PC-9 (cell line): ENCODE results near the gene FHL1. TPM values are rescaled to one million over a fixed set of nuclear protein-coding genes. Genes with fewer than 3 reads are reported as not detected.

Source experiments
- BruUV-seq: library from RNA; stranded (reverse); fragments of 400-500 nt; replicated peaks from 2 replicates; lab custom pipeline; 2021; lab: Mats Ljungman, UMichigan
- CTCF ChIA-PET: fragments of 300-600 bp; sonication (Branson Sonifier 250); formaldehyde crosslinking; loops from one replicate; lab custom pipeline; 2022; ENCODE audit warnings: antibody characterized with exemption; lab: Charles Lee
- POLR2A ChIA-PET: fragments of 300-600 bp; sonication (Branson Sonifier 250); formaldehyde crosslinking; loops from one replicate; lab custom pipeline; 2022; ENCODE audit warnings: antibody characterized with exemption; ENCODE audit not compliant: unreplicated experiment; lab: Charles Lee
- DNase-seq, 2 experiments: peaks; one replicate each; pipeline versions ENCODE4 v3.0.0 to v3.0.0-alpha.2; 2015 to 2022; ENCODE audit warnings: mixed read lengths in 1 of 2
- H2AFZ ChIP-seq: fragments of 200-600 bp; sonication (generic); 2 replicates; pipeline ENCODE4 v1.8.1; 2017; ENCODE audit warnings: antibody characterized with exemption
- H3F3A ChIP-seq: fragments of 200-600 bp; sonication (generic); 2 replicates; pipeline ENCODE4 v1.8.1; 2017; ENCODE audit warnings: antibody characterized with exemption, mild to moderate bottlenecking, low read depth; ENCODE audit not compliant: insufficient read depth
- H3K27ac ChIP-seq: fragments of 200-600 bp; sonication (generic); 2 replicates; pipeline ENCODE4 v1.6.1; 2016; ENCODE audit warnings: mixed run types
- H3K27me3 ChIP-seq: fragments of 200-600 bp; sonication (generic); 2 replicates; pipeline ENCODE4 v1.6.1; 2016; ENCODE audit warnings: low read depth, mixed run types; ENCODE audit not compliant: insufficient read depth
- H3K36me3 ChIP-seq: fragments of 200-600 bp; sonication (generic); 2 replicates; pipeline ENCODE4 v1.6.1; 2016; ENCODE audit warnings: low read depth, mixed run types
- H3K4me1 ChIP-seq: fragments of 200-600 bp; sonication (generic); replicated peaks from 2 replicates; pipeline ENCODE4 v1.6.1; 2016; ENCODE audit warnings: mixed run types; ENCODE audit not compliant: insufficient read depth
- H3K4me2 ChIP-seq: fragments of 200-600 bp; sonication (generic); 2 replicates; pipeline ENCODE4 v1.6.1; 2017; ENCODE audit warnings: mixed run types
- H3K4me3 ChIP-seq: fragments of 200-600 bp; sonication (generic); 2 replicates; pipeline ENCODE4 v1.6.1; 2016; ENCODE audit warnings: mixed run types
- H3K79me2 ChIP-seq: fragments of 200-600 bp; sonication (generic); 2 replicates; pipeline ENCODE4 v1.6.1; 2017; ENCODE audit warnings: low read depth, mixed run types
- H3K9me2 ChIP-seq: fragments of 200-600 bp; sonication (generic); 2 replicates; pipeline ENCODE4 v1.8.1; 2017; ENCODE audit warnings: mild to moderate bottlenecking; ENCODE audit not compliant: insufficient read depth
- H3K9me3 ChIP-seq: fragments of 200-600 bp; sonication (generic); 2 replicates; pipeline ENCODE4 v1.8.1; 2016; ENCODE audit warnings: low read depth; ENCODE audit not compliant: insufficient read depth
- H4K20me1 ChIP-seq: fragments of 200-600 bp; sonication (generic); 2 replicates; pipeline ENCODE4 v1.8.1; 2017; ENCODE audit not compliant: insufficient read depth
- EZH2 ChIP-seq: fragments of 200-600 bp; sonication (generic); IDR thresholded peaks from 2 replicates; pipeline ENCODE4 v1.8.0; 2017; ENCODE audit warnings: antibody characterized with exemption, low read depth
- intact Hi-C: fragments of 100-400 bp; cut with micrococcal nuclease; formaldehyde crosslinking; loops from one replicate; pipeline ENCODE4 v1.10.0; 2022; ENCODE audit not compliant: unreplicated experiment
- total RNA-seq: library from RNA; stranded (reverse); gene quantifications from 2 replicates; pipeline ENCODE4 v1.2.3, GENCODE V29; 2021
- TF ChIP-seq, protein P1 (sequence below): fragments of 200-600 bp; sonication (generic); conservative IDR thresholded peaks from 2 replicates; pipeline ENCODE4 v1.6.1; 2017; ENCODE audit warnings: mixed run types, antibody characterized with exemption, mild to moderate bottlenecking, moderate library complexity

The FHL1 gene
- total RNA-seq, 1 experiment from 2014 or later: 0.65 TPM

DNA sequence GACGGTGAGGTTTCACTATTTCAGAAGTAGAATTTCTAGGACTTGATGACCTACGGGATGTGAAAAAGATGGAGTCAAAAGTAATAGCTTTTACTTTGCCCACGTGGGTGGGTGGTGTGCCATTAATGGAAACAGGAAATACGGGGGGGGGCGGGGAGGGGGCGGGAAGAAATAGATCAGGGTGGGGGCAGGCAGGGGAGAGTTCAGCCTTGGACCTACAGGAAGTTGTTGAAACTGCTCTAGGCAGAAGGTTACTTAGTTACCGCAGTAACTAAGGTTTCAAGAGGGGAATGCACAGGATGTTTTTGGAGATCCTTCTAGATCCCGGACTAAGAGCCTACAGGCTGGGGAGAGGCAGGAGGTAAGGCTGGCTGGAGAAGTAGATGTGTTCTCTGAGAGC, 3.6 kb upstream of the FHL1 start:
- Histone ChIP-seq H3K4me1 (no peaks in the 10 kb centered on the region), H3K4me3 (no peak overlapping the region), H2AFZ (no peak overlapping the region), H3K27me3 (no peaks in the 10 kb centered on the region), H3K79me2 (no peaks in the 10 kb centered on the region), H3K9me2 (no peaks in the 10 kb centered on the region), H4K20me1 (no peaks in the 10 kb centered on the region), H3K9me3 (no peaks in the 10 kb centered on the region), H3K36me3 (no peaks in the 10 kb centered on the region), H3F3A (peaks cover 2% of the 10 kb centered on the region; the same call in 1 of the 2 replicates), H3K27ac (no peak overlapping the region), H3K4me2 (no peak overlapping the region)
- POLR2A ChIA-PET: no interaction called here
- CTCF ChIA-PET: no interaction called here
- TF ChIP-seq, protein P1, sequence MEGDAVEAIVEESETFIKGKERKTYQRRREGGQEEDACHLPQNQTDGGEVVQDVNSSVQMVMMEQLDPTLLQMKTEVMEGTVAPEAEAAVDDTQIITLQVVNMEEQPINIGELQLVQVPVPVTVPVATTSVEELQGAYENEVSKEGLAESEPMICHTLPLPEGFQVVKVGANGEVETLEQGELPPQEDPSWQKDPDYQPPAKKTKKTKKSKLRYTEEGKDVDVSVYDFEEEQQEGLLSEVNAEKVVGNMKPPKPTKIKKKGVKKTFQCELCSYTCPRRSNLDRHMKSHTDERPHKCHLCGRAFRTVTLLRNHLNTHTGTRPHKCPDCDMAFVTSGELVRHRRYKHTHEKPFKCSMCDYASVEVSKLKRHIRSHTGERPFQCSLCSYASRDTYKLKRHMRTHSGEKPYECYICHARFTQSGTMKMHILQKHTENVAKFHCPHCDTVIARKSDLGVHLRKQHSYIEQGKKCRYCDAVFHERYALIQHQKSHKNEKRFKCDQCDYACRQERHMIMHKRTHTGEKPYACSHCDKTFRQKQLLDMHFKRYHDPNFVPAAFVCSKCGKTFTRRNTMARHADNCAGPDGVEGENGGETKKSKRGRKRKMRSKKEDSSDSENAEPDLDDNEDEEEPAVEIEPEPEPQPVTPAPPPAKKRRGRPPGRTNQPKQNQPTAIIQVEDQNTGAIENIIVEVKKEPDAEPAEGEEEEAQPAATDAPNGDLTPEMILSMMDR: no peak
- no peak for TF ChIP-seq EZH2
- BruUV-seq: no TSS peak
- no peak for DNase-seq
- intact Hi-C loops: no loop called here

DNA sequence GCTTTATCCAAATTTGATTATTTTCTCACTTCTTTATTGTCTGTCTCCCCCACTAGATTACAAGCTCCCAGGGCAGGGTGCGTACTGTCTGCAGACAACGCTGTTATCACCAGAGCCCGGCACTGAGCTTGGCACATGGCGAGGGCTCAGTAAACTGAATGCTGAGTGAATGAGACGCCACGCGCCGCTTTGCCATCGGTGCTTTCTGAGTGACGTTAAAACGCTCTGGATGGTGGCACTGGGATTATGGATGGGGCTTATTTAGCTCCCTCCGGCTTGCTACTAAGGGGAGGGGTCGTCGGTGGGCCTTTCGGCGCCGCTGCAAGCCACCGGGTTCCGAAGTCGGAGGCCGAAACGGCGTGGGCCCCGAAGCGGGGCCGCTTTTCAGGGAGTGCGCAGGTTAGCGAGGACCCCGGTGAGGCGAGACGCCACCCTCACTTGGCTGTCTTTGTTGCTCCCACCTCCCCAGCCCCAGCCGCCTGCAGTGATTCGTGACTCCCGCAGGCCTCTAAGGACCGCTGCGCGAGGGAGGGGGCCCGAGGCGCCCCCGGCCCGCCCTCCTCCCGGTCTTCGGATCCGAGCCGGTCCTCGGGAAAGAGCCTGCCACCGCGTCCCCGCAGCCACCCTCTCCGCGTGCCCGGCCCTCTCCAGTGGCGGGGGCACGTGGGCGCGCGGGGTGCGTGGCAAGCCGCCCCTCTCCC, 569 bp upstream of the FHL1 start:
- H2AFZ ChIP-seq: no peak overlapping the region
- H3K27ac ChIP-seq: no peak overlapping the region
- ChIA-PET POLR2A (no interaction called here), CTCF (interaction anchor here (0.6 kb wide), 1 partner anchor 104 kb away, joined by 3 read pairs; no protein-coding TSS in a partner anchor)
- no peak overlapping the region for H3K4me2 ChIP-seq
- H3K9me2 ChIP-seq: no peaks in the 10 kb centered on the region
- no peaks in the 10 kb centered on the region for H4K20me1 ChIP-seq
- no peaks in the 10 kb centered on the region for H3F3A ChIP-seq
- no peaks in the 10 kb centered on the region for H3K27me3 ChIP-seq
- H3K9me3 ChIP-seq: no peaks in the 10 kb centered on the region
- no peak for DNase-seq
- no peaks in the 10 kb centered on the region for H3K79me2 ChIP-seq
- no peak overlapping the region for H3K4me3 ChIP-seq
- BruUV-seq: no TSS peak
- H3K4me1 ChIP-seq: no peaks in the 10 kb centered on the region
- intact Hi-C loops: no loop called here
- TF ChIP-seq, protein P1: no peak
- no peak for TF ChIP-seq EZH2
- no peaks in the 10 kb centered on the region for H3K36me3 ChIP-seq

DNA sequence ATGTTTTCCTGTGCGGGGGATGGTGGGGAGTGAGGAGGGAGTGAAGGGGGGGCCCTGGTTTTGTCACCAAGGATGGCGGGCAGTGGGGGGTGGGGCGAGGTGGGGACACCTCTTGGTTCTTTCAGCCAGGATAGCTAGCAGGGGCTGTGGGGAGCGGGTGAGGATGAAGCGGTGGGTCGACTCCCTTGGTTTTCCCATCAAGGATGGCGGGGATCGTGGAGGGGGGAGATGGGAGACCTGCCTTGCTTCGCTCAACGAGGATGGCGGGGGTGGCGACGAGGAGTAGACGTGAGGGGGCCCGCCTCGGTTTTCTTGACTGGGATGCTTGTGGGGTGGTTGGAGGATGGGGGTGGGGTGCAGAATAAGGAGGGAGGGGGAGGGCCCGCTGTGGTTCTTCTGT, 643 bp downstream of the FHL1 start:
- no TSS peak for BruUV-seq
- Histone ChIP-seq H3K4me2 (no peak overlapping the region), H3K4me1 (no peaks in the 10 kb centered on the region), H3K4me3 (no peak overlapping the region), H3K9me3 (no peaks in the 10 kb centered on the region), H3F3A (no peaks in the 10 kb centered on the region), H3K79me2 (no peaks in the 10 kb centered on the region), H3K27ac (no peak overlapping the region), H3K27me3 (no peaks in the 10 kb centered on the region), H2AFZ (no peak overlapping the region), H3K9me2 (no peaks in the 10 kb centered on the region), H3K36me3 (no peaks in the 10 kb centered on the region), H4K20me1 (no peaks in the 10 kb centered on the region)
- ChIA-PET POLR2A (no interaction called here), CTCF (no interaction called here)
- intact Hi-C loops: no loop called here
- TF ChIP-seq, protein P1: no peak
- TF ChIP-seq EZH2: no peak
- no peak for DNase-seq
